Suppressor macrophage treated with lipopolysaccharide for 1 hour (primary cell): ENCODE data around the gene SYS1.
A peak's percentile ranks its signal among the peaks of the same experiment; 100 is the strongest.

Experiments
- DNase-seq, 3 donors: peaks; one replicate each; pipeline ENCODE4 v3.0.0-alpha.2; 2020 to 2022

SYS1 gene

DNA sequence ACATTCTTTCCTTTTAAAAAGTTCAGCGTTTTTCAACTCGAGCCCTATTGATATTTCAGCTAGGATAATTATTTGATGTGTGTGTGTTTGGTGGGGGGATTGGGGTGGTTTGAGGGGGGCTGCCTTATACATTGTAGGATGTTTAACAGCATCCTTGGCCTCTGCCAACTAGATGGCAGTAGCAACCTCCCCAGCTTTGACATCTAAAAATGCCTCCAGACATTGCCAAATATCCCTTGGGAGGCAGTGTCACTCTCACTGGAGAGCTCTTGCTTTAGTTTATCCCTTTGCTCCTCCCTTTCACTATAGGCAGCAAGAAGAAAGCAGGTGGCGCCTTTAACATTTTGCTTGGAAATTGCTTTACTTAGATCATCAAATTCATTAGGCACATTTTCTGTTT lies 29.8 kb downstream of the SYS1 start:
- peak in 1 of 3 donors; percentile 9 for DNase-seq

DNA sequence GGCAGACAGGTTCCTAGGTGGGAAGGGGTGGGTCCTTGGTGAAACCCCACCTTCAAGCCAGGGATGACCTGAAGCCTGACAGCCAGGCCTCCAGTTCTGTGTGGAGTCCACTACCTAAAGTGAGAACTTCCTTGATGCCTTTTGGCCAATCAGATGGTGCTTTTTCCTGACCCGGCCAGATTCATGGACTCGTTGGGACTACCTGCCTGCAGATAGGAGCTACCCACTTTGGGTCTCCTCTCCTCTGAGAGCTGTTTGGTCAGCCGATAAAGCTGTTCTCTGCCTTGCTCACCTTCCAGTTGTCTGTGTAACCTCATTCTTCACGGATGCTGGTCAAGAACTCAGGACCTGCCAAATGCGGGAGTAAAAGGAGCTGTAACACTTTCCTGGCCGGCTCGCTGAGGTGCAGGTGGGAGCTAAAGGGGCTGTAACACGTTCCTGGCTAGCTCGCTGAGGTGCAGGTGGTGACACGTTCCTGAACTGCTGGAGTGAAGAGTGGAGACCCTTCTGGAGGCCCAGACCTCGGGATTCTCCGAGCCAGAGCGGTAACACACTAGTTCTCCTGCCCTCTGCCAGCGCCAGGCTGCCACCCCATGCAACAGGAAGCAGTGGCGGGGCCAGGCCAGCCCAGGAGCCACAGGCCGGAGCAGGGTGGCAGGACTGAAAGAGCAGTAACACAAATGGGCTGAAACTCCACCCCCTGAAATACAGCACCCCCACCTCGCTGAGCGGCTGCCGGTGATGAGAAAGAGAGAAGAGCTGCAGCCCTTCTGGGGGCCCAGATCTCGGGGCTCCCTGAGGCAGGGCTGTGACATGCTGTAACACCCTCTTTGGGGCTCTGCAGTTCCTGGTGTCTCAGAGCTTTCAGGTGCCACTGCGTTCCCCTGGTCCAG lies 31.5 kb downstream of the SYS1 start:
- DNase-seq: no peak

- DNase-seq: no peak
These were observed 32.1 kb downstream of the SYS1 start for GRCh38 chr20:45395114-45395415.

- no peak for DNase-seq
These were observed 36.1 kb downstream of the SYS1 start for GRCh38 chr20:45399018-45399417.

DNA sequence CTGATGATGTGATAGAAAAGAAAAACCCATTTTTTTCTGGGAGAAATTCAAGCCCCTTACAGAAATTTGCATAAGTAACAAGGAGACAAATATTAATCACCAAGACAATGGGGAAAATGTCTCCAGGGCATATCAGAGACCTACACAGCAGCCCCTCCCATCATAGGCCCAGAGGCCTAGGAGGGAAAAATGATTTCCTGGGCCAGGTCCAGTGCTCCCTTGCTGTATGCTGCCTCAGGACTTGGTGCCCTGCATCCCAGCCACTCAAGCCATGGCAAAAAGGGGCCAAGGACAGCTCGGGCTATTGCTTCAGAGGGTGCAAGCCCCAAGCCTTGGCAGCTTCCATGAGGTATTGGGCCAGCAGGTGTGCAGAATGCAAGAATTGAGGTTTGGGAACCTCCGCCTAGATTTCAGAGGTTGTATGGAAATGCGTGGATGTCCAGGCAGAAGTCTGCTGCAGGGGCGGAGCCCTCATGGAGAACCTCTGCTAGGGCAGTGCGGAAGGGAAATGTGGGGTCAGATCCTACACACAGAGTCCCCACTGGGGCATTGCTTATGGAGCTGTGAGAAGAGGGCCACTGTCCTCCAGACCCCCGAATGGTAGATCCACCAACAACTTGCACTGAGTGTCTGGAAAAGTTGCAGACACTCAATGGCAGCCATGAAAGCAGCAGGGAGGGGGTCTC lies 37.5 kb downstream of the SYS1 start:
- no peak for DNase-seq

DNA sequence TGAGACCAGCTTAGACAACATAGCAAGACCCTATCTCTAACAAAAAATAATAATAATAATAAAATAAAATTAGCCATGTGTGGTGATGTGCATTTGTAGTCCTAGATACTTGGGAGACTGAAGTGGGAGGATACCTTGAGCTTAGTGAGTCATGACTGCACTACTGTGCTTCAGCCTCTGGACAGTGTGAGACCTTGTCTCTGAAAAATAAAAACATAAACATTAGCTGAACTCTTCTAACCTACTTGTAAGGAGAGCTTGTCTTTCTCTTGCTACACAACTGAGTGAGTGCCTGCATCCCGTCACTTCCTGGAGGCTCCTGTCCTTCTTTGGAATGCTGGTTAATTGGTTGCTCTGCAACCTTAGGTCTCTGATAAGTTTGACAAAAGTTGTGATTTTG lies 40.0 kb downstream of the SYS1 start:
- DNase-seq: no peak

DNA sequence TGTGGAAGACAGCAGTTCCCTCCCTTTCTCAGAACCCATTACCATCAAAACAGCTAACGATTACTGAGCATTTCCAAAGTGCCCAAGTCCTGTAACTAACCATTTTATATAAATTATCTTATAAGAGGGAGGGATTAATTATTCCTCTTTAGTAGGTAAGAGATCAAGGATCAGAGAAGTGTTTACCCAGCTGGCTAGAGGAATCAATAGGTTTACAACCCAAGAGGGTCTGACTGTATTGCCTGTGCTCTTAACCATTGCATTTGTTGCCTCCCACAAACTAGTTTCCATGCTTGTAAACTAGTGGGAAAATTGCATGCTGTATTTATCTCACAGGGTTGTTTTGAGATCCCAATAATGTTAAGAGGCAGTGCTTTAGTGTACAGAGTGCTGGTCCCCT lies 41.5 kb downstream of the SYS1 start:
- no peak for DNase-seq

DNA sequence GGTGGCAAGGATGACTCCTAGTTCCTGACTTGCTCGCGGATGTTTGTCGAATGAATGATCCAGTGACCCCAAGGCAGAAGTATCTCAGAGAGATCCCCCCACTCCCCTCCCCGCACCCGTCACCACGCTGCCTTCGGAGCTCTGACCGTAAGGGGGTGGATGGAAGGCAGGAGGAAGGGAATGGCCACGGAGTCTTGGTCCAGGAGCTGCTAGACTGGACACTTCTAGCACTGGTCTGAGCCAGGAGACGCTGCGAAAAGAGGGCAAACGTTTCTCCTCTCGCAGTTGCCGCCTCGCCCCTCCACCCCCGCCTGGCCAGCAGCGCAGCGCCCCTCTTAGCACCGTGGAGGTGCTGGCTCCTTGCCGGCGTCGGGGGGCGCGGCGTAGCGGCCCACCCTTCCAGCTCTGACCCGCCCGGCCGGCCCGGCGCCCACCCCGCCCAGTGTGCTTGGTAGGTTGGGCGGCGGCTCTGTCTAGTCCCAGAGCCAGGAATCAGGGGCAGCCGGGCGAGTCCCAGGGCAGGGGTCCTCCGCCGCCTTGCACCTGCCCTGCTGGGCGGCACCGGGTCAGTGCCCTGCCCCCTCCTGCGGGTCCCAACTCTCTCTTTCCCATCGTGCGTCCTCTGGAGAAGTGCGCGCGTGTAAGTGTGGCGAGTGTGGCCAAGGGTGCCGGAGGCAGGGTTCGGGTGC lies 42.8 kb downstream of the SYS1 start:
- peak in 2 of 3 donors; percentile 5 to 6 for DNase-seq

DNA sequence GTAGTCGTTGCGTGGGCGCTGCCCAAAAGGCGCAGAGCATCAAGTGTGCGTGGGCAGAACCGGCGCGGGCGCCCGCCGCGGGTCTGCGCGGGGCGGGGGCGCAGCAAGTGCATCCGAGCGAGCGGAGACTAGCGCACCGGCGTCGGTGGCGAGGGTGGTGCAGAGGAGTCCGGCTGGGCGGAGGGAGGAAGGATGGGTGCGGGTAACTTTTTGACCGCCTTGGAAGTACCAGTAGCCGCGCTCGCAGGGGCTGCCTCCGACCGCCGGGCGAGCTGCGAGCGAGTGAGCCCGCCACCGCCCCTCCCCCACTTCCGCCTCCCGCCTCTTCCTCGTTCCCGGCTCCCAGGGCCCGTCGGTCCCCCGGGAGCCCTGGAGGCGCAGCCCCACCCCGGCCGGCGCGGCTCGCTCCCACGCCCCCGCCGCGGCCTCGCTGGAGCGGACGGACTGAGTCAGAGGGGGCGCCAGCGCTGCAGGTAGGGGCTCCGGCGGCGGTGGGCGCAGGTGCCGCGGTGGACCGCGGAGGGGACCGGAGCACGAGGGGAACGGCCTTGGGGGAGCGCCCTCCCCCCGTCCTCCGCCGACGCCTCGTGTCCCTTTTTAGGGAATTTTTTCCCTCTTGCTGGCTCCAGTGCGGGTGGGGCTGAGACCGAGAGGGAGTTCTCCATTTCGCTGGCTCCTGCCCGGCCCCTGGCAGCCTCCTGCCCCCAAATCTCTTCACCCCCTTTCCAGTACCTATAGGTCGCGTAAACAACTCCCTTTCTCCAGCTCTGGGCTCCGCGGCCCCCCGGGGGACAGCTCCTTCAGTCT lies 43.5 kb downstream of the SYS1 start:
- peak; percentile 38 to 80 (median 49) for DNase-seq

GRCh38 chr20:45407067-45407745 lies 44.2 kb downstream of the SYS1 start:
- DNase-seq: peak; percentile 16 to 28 (median 26)

DNA sequence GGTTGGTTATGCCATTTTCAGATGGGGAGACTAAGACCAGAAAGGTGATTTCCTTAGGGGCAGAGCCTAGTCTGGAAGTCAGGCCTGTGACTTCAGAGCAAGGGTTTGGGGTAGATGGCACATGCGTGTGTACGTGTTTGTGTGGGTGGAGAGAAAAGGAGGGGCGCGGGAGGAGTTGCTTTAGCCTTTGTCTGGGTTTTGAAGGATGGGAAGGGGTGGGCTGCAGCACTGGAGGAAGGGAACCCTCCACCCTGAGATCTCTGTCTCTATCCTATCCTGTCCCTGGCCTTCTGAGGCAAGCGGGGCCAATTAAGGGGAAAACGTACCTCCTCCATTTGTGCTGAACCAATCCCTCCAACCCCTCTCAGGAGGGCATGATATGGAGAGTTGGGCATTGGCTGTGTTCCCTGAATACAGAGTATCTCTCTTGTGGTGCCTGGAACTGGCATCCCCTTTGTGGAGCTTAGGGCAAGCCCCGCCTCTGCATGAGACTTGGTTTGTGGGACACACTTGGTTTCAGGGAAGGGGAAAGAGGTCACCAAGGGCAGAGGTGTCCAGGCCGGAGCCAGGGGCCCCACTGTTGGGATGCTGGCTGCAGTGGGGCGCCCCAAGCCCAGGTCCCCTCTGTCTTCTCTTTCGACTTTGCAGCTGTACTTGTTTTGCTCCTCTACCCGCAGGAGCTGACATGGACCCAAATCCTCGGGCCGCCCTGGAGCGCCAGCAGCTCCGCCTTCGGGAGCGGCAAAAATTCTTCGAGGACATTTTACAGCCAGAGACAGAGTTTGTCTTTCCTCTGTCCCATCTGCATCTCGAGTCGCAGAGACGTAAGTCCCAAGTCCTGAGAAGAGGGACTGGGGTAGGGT lies 45.1 kb downstream of the SYS1 start, which contains the start of gene DBNDD2:
TSS of gene DBNDD2 (plus strand) at position 507 of the 863 bp plus-strand sequence. CDS start at position 686, 179 bp downstream.
- DNase-seq: peak in 1 of 3 donors; percentile 6

GRCh38 chr20:45408646-45409213 lies 45.8 kb downstream of the SYS1 start:
- DNase-seq: peak; percentile 86 to 91 (median 89)

DNA sequence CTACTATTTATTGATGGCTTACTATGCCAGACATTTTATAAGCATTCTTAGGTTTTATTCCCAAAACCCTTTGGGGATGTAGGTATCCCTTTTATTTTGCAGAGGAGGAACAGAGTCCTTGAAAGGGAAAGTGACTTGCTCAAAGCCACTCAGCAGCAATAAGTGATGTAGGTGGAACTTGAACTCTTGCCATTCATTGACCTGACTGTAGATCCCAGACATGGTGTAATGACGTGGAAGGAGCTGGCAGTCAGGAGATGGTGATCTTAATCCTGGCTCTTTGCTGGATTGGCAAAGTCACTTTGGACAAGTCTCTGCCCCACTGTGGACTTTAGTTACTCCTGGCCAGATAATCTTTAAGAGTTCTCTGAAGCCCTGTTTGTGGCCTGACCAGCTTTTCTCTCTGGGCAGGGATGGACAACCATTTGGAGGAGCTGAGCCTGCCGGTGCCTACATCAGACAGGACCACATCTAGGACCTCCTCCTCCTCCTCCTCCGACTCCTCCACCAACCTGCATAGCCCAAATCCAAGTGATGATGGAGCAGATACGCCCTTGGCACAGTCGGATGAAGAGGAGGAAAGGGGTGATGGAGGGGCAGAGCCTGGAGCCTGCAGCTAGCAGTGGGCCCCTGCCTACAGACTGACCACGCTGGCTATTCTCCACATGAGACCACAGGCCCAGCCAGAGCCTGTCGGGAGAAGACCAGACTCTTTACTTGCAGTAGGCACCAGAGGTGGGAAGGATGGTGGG lies 46.7 kb downstream of the SYS1 start:
- peak in 1 of 3 donors; percentile 12 for DNase-seq

GRCh38 chr20:45410887-45411286 lies 47.9 kb downstream of the SYS1 start:
- DNase-seq: no peak

DNA sequence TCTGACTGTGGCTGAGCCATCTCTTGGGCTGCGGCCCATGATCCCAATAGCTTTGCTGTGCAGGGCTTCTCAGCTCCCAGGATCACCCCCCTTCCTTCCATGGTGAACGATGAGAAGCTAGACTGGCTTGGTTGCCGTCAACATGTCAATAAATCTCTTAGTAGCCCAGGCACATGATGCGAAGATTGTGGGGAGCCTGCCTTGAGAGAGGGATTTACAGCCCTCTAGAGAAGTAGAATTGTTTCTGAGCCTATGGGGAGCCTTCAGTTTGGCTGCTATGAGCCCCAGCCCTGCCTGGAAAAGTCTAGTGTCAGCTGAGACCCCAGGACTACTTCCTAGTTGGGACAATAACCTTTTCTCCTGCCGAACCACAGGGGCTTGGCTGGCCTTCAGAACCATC lies 49.7 kb downstream of the SYS1 start:
- no peak for DNase-seq

- no peak for DNase-seq
These were observed 50.5 kb downstream of the SYS1 start for GRCh38 chr20:45413479-45413878.

GRCh38 chr20:45415822-45416637 lies 53.1 kb downstream of the SYS1 start, which contains the start of gene PIGT:
PIGT (plus strand) TSS chr20:45416141; CDS start chr20:45416157, 16 bp downstream.
- peak; percentile 89 to 92 (median 89) for DNase-seq

GRCh38 chr20:45416917-45417316 lies 54.0 kb downstream of the SYS1 start:
- no peak for DNase-seq
